ENCODE results near the gene ENTPD5.
A peak's percentile ranks its signal among the peaks of the same experiment; 100 is the strongest.
"Not testable (repeated sequence)": the region's sequence is repeated elsewhere in the genome, so short reads cannot be mapped to it uniquely, and the experiment has no call there.

The ENTPD5 gene

DNA sequence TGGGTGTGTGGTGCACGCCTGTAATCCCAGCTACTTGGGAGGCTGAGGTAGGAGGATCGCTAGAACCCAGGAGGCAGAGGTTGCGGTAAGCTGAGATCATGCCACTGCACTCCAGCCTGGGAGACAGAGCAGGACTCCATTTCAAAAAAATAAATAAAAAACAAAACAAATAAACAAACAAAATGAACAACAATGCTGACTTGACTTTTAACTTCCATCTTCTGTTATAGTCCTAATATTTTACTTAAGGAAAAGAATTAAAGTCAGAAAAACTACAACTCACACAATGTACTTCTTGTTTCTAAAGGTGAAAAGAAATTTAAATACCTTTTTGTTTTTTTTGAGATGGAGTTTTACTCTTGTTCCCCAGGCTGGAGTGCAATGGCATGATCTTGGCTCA lies 13.4 kb downstream of the ENTPD5 start:
- not testable (repeated sequence) for DNase-seq (ENCODE audit: low spot score)

DNA sequence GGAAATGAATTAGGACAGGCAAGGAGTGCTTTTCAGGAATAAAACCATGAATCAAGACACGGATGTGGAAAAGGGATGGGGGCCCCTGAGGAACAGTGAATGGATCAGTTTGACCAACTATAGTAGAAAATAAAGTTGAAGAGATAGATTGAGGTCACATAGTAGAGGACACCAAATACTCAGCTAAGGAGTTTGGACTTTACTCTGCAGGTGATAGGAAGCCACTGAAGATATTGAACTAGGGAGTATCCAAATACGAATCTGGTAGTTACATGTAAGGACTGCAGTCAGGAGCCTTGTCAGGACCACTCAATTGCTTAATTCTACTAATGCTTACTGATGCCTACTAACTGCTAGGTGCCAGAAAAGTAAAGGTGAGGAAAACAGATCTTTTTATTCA lies 20.4 kb downstream of the ENTPD5 start:
- no peak for DNase-seq (ENCODE audit: low spot score)

- no peak for DNase-seq (ENCODE audit: low spot score)
These were observed 21.1 kb downstream of the ENTPD5 start for GRCh38 chr14:73997944-73998447.

DNA sequence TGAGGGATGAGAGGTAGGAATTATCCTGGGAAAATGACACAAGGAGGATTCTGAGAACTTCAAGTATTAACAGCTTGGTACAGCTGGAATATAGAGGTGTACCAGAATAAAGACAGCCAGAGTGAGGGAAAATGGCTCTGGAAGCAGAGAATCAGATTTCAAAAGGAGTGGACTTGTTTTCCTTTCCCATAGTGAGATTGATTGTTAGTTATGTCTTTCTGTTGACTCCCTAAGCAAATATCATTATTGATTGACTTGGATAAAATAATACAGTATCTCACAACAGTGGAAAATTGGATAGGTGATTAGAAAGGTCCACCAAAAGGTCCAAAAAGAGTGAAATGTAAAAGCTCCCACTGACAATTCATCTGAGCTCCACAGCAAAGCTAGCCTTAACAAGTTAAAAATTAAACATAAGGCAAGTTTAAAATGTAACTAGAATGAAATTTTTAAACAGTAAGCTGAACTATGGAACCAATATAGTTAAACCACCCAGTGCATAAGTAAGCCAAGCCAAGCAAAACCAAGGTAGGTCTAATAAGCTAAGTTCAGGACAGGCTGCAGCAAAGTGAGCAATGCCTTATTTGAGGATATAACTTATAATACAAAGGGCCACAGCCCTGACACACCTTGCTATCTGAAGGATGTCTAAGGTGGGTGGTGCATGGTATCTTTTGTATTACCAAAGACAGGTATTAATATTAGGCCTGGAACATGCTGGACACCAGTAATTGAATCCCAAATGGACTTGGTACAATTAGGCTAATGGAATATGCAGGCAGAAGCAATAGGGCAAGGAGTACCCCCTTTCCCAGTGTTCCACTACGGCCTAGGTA lies 21.8 kb downstream of the ENTPD5 start:
- no peak for DNase-seq (ENCODE audit: low spot score)

GRCh38 chr14:73996731-73997107 lies 22.4 kb downstream of the ENTPD5 start:
- no peak for DNase-seq (ENCODE audit: low spot score)

- DNase-seq (ENCODE audit: low spot score): no peak
These were observed 23.1 kb downstream of the ENTPD5 start for GRCh38 chr14:73995977-73996378.

- DNase-seq (ENCODE audit: low spot score): not testable (repeated sequence)
These were observed 24.2 kb downstream of the ENTPD5 start for GRCh38 chr14:73994926-73995325.

- DNase-seq (ENCODE audit: low spot score): no peak
These were observed 28.0 kb downstream of the ENTPD5 start for GRCh38 chr14:73991092-73991491.

DNA sequence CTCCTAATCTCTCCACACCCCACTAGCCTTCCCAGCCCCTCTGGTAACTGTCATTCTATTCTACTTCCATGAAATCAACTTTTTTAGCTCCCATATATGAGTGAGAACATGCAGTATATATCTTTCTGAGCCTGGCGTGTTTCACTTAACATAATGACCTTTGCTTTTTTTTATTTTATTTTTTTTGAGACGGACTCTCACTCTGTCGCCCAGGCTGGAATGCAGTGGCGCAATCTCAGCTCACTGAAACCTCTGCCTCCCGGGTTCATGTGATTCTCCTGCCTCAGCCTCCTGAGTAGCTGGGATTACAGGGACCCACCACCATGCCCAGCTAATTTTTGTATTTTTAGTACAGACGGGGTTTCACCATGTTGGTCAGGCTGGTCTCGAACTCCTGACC lies 30.4 kb downstream of the ENTPD5 start:
- not testable (repeated sequence) for DNase-seq (ENCODE audit: low spot score)

- DNase-seq (ENCODE audit: low spot score): no peak
These were observed 31.0 kb downstream of the ENTPD5 start for GRCh38 chr14:73988065-73988464.

DNA sequence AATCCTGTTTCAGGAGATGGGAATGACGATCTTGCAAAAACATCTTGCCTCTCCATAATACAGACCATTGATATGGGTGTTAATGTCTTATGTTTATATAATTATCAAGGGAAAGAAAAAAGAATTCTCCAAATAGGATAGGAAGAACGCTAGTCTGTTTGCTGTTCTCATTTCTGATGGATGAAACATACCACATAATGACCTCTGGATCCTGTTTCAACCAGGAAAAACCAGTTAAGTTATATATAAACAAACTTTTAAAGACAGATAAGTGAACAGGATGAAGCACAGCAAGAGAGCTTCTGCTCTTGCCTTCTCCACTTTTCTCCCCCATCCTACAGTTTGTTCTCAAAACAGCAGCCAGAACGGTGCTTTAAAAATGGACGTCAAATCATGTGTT lies 41.2 kb downstream of the ENTPD5 start:
- DNase-seq (ENCODE audit: low spot score): no peak

DNA sequence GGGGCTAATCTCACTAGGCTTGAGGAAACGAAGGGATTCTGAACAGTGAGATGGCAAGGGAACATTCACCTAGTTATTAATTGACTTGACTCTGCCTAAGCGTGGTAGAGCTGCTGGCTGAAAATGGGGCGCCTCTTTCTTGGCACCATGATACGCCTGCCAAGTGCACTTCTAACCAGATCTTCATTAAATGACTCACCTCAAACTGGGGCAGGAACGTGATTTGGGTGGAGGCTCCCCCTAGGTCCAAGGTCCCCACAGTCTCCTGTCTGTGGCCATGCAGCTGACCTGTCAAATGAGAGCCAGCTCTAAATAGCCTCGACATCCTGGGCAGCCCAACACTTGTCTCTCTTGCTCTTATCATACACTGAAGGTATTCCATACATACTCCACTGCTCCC lies 43.0 kb downstream of the ENTPD5 start:
- DNase-seq (ENCODE audit: low spot score): no peak

DNA sequence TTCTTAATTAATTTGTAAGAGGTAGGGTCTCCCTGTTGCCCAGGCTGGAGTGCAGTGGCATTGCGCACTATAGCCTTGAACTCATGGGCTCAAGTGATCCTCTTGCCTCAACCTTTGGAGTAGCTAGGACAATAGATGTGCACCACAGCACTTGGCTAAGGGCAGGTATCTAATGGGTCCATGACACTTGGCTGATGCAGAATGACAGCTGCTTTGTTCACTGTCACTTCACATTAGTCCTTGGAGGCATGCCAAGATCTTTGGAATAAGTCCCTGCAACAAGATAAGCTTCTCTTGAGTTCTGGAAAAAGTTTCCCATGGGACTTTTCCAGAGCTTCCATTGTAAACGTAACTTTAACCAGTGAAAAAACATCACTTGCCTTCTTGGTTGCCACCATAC lies 45.6 kb downstream of the ENTPD5 start:
- no peak for DNase-seq (ENCODE audit: low spot score)

GRCh38 chr14:73968885-73969284 lies 50.2 kb downstream of the ENTPD5 start:
- no peak for DNase-seq (ENCODE audit: low spot score)

GRCh38 chr14:73965216-73965615 lies 53.9 kb downstream of the ENTPD5 start:
- no peak for DNase-seq (ENCODE audit: low spot score)

DNA sequence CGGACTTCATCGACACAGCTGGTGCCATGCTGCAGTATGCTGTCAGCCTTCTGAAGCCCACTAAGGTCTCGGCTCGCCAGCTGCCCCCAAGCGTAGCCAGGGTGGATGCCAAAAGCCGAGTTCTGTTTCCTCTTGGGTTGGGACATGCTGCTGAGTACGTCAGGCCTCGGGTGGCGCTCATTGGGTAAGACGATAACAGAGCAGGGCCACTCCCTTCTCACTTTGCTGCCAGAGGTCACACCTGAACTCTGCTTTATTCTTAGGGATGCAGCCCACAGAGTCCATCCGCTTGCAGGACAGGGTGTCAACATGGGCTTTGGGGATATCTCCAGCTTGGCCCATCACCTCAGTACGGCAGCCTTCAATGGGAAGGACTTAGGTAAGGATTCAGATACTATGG lies 57.9 kb downstream of the ENTPD5 start:
- DNase-seq (ENCODE audit: low spot score): no peak

- no peak for DNase-seq (ENCODE audit: low spot score)
These were observed 60.5 kb downstream of the ENTPD5 start for GRCh38 chr14:73958591-73958990.

- DNase-seq (ENCODE audit: low spot score): no peak
These were observed 63.4 kb downstream of the ENTPD5 start for GRCh38 chr14:73955674-73956073.

DNA sequence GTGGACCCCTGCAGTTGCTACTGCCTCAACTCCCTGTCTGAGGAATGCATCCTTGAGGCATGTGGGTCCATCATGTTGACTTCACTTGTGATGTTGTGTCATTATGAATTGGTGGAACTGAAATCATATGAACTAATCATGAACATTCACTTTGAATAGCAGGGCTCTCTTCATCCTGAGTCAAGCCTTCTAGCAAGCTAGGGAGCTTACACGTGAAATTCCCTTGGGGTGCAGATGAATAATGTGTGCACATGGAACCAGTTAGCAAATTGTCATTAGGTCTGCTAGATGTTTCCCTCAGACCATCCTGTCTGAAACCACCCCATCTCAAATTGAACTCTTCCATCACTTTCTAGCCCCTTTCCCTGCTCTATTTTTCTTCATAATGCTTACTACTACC lies 65.4 kb downstream of the ENTPD5 start:
- no peak for DNase-seq (ENCODE audit: low spot score)

DNA sequence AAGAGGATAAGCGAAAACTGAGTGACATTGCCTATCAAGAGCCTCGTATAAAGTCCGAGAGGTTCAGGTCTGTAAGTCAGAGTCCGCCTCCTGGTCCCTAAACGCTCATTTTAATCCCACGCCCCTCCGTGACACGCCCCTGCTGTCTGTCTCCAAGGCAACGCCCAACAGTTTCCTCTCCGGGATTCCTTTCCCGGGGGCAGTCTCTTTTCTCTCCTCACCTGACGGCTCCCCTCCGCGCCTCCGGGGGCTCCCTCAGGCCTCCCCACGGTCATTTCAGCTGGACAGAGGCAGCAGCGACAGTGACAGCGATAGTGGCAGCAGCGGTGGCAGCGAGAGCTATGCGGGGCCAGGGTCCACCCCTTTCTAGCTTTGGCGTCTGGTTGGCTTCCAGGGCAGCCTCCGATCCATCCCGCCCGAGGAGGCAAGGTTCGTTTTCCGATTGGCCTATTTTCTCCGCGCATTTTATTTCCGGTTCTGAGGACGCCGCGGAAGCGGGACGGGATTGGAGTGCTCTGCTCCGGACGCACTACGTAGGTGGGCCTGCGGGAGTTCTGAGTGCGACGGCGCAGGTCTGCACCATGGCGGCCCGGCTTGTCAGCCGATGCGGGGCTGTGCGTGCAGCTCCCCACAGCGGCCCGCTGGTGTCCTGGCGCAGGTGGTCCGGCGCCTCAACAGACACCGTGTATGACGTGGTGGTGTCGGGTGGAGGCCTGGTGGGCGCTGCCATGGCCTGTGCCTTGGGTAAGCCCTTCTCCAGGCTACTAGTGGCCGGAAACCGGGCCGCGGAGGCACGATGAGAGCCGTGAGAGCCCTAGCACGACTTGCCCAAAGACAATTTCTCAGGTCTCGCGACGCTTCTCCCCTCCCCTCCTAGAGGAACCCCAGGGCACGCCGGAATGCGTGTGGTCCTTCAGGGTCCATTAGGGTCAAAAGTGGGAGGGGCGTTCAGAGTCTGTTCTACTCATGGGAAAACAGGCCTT lies 69.0 kb downstream of the ENTPD5 start, which contains the start of the genes COQ6 and FAM161B:
Gene COQ6, plus strand, starts transcription at position 551 of the 983 bp plus-strand sequence. Its CDS starts 31 bp downstream, at position 582.
Gene FAM161B, minus strand, starts transcription at position 343 of the 983 bp plus-strand sequence. Its CDS starts 68 bp downstream, at position 275.
- DNase-seq (ENCODE audit: low spot score): peak; percentile 96

DNA sequence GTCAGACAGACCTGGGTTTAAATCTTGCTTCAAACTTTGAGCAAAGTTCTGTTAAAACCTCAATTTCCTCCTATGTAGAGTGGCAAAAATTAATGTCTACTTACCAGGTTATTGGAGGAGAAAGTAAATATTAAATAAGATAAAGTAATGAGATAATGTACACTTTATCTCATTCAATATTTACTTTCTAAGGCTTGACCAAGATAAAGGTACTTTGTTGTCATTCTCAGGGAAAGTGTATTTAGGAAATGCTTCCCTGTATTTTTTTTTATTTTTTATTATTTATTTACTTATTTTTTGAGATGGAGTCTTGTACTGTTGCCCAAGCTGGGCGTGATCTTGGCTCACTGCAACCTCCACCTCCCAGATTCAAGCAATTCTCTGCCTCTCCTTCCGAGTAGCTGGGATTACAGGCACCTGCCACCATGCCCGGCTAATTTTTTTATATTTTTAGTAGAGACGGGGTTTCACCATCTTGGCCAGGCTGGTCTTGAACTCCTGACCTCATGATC lies 73.9 kb downstream of the ENTPD5 start:
- DNase-seq (ENCODE audit: low spot score): no peak

DNA sequence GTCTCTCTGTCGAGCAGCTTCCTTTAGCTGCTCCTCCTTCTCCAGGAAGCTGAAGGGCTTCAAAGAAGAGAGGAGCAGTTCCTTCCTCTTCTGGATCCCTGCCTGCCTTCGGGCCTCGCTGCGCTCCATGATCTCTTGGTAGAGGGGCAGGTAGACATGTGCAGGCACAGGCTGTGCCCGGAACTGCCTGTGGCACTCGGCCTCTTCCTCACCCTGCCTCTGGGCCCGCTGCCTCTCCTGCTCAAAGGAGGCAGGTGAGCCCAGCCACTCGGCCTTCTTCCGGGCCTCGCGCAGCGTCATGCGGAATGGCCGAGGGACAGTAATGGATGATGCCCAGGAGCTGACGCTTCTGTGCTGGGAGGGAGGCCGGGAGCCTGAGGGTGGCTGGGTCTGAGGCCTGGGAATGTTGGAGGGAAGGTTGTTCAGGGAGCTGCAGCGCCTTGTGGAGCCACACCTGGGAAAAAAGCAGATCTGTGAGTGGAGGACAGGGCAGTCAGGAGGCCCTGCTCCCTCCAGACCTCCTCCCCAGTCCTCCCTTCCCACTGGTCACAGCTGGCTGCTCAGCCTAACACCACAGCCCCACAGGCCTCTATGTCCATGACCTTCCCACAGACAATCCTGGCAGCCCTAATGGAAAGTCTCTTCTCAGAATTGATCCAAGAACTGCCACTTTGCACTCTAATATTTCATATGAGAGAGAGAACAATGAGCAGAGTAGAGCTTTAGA lies 74.5 kb downstream of the ENTPD5 start:
- DNase-seq (ENCODE audit: low spot score): no peak

All from ecto neural progenitor cell (in vitro differentiated cells).